GM21786 (cell line): Measurements from ENCODE around the gene SYNGR1.
A peak's percentile ranks its signal among the peaks of the same experiment; 100 is the strongest.
"Not testable (repeated sequence)": the region's sequence is repeated elsewhere in the genome, so short reads cannot be mapped to it uniquely, and the experiment has no call there.

Experiments used
- ATAC-seq: cut with Tn5 transposase; IDR thresholded peaks from one replicate; pipeline ENCODE4 v1.9.1; 2021; ENCODE audit not compliant: unreplicated experiment

The SYNGR1 gene

DNA sequence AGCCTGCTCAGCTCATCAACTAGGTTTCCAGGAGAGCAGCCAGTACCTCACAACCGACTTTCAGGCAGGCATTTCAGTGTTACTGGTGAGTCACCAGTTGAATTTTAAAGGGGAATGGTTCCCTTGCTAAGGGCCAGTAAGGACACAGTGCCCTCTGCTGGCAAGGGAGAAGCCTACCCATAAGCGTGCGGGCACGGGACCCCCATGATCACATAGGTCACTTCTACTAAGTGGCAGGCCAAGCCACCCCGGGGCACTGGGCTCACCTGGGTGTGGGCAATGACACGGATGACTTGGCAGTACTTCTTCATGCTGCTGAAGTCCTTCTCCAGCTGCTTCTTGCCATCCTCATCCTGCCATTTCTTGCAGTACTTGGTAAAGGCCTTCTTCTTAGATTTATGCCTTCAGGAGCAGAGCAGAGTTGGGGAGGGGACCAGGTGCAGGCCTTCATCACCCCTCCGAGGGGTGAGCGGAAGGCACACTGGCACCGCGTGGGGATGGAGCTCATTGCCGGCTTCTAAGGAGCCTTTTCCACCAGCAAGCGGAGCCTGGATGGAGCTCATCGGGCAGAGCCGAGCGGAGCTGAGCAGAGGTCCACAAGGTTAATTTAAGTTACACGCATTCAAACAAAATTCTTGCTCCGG lies 33.2 kb upstream of the SYNGR1 start:
- ATAC-seq, result no peak

- ATAC-seq, result no peak
These were observed 32.6 kb upstream of the SYNGR1 start for GRCh38 chr22:39317084-39317774.

DNA sequence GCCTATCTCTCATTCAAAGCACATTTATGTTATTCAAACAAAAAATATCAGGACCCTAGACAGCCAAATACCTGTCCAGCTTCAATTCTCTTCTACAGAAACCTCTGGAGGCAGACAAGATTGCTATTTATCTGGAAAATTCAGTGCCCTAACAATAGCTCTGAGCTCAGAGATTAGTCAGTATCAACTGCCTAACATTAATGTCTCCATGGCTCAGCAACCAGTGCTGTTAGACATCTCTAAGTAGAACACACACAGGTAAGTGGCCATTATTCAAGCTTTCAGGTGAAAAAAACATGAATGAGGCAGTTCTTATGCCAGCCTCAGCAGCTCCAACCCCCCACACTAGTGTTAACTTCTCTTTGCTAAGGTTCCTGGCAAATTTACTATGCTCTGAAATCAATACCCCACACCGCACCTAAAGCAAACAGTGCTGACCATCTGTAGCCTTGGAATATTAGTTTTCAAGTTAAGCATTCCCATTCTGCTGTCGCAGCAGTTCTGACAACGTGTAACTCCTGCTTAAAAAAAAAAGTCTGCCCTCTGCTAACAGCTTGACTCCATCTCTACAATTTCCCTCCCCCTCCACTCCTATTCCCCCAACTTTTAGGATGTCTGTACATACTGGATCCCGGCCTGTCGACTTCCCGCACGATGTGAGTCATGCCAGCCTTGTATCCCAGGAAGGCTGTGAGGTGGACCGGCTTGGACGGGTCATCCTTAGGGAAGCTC lies 31.9 kb upstream of the SYNGR1 start:
- no peak for ATAC-seq

- peak; percentile 4 for ATAC-seq
These were observed 31.1 kb upstream of the SYNGR1 start for GRCh38 chr22:39318507-39319283.

DNA sequence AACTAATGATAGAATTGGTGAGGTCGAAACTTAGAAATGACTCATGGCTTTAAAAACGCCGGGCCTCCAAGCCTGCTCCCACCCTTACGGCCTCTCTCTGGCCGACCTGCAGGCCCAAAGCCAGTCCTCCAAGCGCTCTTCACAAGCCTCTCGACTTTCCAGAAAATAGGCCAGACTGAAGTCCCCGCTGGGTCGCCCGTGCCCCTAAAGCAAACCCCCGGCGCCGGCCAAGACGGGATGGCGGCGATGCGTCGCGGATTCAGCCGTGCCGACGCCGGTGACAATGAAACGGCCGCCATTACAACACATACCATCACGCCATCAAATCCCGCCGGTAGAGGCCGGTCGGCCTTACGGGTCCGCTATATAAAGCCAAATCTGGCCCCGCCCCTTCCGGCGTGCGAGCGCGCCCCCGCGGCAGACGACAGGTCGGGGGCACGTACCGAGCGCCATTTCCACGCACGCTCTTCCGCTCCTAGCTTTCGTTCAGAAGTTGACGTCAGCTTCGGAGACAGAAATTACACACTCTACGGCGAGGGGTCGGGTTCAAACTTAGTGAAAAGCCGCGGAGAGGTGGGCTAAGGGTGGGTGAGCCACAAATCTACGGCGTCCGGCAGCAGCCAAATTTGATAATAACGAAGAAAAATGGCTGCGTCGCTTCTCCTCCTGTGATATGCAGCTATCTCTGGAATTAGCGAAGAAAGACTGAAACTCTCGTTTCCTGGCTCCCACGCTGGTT lies 30.3 kb upstream of the SYNGR1 start, which contains the start of gene RPL3:
TSS of gene RPL3 (minus strand) at position 340 of the 739 bp plus-strand sequence. CDS start at position 314, 26 bp downstream.
- ATAC-seq, result peak; percentile 63

- ATAC-seq, result not testable (repeated sequence)
These were observed 29.2 kb upstream of the SYNGR1 start for GRCh38 chr22:39320616-39321029.

GRCh38 chr22:39325392-39325932 lies 24.3 kb upstream of the SYNGR1 start:
- ATAC-seq, result no peak

GRCh38 chr22:39327995-39328754 lies 21.6 kb upstream of the SYNGR1 start:
- no peak for ATAC-seq

- not testable (repeated sequence) for ATAC-seq
These were observed 19.2 kb upstream of the SYNGR1 start for GRCh38 chr22:39330553-39330952.

- no peak for ATAC-seq
These were observed 17.2 kb upstream of the SYNGR1 start for GRCh38 chr22:39332441-39333064.

GRCh38 chr22:39336411-39336810 lies 13.4 kb upstream of the SYNGR1 start:
- ATAC-seq, result no peak

- ATAC-seq, result not testable (repeated sequence)
These were observed 10.0 kb upstream of the SYNGR1 start for GRCh38 chr22:39339775-39340174.

DNA sequence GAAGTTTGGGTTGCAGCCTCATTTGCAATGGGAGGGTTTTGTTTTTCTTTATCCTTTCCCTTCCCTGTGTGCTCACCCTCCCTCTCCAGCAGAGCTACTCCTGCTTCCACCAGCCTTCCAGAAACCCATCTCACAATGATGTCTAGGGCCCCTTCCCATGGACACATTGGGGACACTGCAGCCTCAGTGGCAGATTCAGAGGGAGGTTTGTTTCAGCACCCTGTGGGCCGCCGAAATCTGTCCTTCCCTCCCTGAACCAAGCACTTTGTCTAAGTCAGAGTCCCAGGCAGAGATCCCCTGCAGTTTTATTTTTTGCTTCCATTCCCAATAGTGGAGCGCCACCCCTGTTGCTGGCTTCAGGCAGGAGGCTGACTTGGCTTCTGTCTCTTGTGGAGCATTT lies 8.6 kb upstream of the SYNGR1 start:
- no peak for ATAC-seq

GRCh38 chr22:39343259-39344045 lies 6.3 kb upstream of the SYNGR1 start:
- no peak for ATAC-seq

DNA sequence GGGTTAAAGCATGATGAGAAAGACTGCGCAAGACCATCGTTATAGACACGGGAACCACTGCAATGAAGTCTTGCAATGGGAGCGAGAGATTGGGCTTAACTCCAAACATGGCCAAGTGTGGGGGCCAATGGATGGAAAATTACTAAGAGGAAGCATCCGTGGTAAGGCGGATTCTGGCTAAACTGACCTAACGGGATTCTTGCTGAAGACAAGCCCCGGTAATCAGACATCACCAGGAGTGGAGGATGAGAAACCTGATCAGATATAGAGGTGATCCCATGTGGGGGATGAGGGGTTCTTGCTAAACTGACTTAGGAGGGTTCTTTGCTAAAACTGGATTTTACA lies 5.8 kb upstream of the SYNGR1 start:
- no peak for ATAC-seq

- no peak for ATAC-seq
These were observed 4.6 kb upstream of the SYNGR1 start for GRCh38 chr22:39345231-39345630.

DNA sequence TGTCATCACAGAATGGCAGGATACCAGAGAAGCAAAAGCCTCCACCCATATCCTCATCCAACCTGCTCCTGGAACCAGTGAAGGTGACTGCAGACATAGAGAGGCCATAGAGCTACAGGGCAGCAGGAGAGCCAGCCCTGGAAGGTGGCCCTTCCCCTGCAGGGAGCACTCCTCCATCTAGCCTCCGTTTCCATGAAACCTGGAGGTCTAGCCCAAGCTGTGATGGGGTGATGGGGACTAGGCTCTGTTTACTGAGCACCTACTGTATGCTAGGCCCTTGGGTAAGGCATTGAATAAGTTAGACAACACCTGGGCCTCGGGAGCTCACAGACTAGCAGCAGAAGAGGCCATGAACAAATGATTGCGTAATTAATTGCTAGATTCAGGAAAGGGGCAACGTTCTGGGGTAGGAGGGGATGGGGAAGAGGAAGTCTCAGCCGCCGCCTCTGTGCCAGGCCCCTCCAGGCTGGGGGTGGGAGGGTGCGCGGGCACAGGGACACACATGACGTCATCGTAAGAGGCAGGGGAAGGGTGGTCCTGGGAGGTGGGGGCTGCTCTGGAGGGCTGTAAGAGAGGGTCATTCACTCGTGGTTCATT lies 784 bp upstream of the SYNGR1 start:
- ATAC-seq, result no peak

DNA sequence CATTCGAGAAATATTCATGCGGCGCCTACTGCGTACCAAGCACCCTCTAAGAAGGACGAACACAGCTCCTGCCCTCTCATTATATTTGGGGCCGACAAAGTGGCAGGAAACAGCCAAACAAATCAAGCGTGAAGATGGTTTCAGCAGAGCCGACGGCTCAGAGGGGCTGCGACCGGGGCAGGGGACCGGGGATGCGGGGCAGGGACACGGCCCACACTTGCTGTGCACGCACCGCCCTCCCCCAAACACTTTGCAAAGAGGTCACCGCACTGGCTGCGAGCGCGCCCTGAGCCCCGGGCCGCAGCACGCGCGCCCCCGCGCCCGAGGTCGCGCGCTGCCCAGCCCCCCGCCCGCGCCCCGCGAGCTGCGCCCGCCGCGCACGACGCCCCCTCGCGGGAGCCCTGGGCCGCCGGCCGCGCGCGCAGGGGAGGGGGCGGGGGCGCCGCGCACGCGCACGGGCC lies 255 bp upstream of the SYNGR1 start:
- ATAC-seq, result no peak
